ENCODE data around the gene FADD. TPM values are rescaled to one million over a fixed set of nuclear protein-coding genes. Genes with fewer than 3 reads are reported as not detected.
"Not testable (repeated sequence)": the region's sequence is repeated elsewhere in the genome, so short reads cannot be mapped to it uniquely, and the experiment has no call there.

FADD gene
- total RNA-seq, 1 donor from 2014 or later: 24.0 TPM

DNA sequence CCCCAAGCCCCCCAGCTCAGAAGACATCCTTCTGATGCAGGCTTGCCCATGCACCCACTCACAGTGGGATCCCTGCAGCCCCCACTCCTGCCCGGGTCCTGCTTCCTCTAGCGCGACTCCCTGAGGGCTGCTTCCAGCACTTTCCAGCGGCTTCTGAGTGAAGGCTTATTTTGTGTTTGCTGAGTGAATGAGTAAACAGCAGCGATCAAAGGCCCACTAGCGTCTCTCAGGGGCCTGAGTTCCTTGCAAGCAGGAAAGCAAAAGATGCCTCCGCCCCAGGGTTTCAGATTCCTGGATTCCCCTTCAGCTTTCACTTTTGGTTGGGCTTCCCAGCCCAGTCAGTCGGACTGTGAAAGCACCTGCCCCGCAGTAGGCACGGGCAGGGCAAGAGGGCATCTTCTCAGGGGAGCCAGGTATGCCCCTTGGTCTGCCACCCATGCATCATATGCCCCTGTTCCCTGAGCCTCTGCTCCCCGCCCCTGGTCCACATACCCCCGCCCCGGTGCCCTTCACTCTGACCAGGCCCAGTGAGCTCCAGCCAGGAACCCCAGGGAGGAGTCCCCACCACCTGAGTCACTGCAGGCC lies 9.2 kb downstream of the FADD start:
- no peaks in the 10 kb centered on the region for H3K9me3 Mint-ChIP-seq
- peaks cover 15% of the 10 kb centered on the region for H3K4me1 Mint-ChIP-seq (ENCODE audit: unreplicated experiment)
- peaks cover 8% of the 10 kb centered on the region for H3K36me3 Mint-ChIP-seq
- DNase-seq (ENCODE audit: extremely low spot score, unreplicated experiment): no peak
- no peak overlapping the region for H3K27ac Mint-ChIP-seq
- no peaks in the 10 kb centered on the region for H3K27me3 Mint-ChIP-seq
- TF ChIP-seq, protein P1, sequence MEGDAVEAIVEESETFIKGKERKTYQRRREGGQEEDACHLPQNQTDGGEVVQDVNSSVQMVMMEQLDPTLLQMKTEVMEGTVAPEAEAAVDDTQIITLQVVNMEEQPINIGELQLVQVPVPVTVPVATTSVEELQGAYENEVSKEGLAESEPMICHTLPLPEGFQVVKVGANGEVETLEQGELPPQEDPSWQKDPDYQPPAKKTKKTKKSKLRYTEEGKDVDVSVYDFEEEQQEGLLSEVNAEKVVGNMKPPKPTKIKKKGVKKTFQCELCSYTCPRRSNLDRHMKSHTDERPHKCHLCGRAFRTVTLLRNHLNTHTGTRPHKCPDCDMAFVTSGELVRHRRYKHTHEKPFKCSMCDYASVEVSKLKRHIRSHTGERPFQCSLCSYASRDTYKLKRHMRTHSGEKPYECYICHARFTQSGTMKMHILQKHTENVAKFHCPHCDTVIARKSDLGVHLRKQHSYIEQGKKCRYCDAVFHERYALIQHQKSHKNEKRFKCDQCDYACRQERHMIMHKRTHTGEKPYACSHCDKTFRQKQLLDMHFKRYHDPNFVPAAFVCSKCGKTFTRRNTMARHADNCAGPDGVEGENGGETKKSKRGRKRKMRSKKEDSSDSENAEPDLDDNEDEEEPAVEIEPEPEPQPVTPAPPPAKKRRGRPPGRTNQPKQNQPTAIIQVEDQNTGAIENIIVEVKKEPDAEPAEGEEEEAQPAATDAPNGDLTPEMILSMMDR (conservative IDR thresholded peaks at IDR 0.05): no peak
- H3K4me3 Mint-ChIP-seq: peak overlapping the region; percentile 16

DNA sequence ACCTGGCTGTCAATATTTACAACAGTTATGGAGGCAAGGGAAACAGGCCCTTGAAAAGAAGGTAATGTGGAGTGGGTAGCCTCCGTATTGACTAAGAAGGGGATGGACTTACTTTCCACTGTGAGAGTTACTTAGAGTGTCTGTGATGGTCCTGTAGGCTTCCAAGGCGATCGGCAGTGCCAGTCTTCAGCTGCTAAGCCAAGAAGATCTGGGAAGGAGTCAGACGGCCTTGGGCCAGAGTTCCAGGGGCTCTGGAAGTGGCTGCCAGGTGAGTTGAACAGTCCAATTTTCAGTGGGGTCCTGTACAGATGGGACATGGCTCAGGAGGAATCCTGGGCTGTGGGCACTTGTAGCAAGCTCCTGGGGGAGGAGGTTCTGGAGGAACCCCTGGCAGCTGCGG lies 14.3 kb downstream of the FADD start:
- H3K4me3 Mint-ChIP-seq; DNase-seq (ENCODE audit: extremely low spot score, unreplicated experiment); H3K27ac Mint-ChIP-seq; H3K36me3 Mint-ChIP-seq; H3K4me1 Mint-ChIP-seq (ENCODE audit: unreplicated experiment); H3K9me3 Mint-ChIP-seq: not testable (repeated sequence)
- H3K27me3 Mint-ChIP-seq: peaks cover 25% of the 10 kb centered on the region

DNA sequence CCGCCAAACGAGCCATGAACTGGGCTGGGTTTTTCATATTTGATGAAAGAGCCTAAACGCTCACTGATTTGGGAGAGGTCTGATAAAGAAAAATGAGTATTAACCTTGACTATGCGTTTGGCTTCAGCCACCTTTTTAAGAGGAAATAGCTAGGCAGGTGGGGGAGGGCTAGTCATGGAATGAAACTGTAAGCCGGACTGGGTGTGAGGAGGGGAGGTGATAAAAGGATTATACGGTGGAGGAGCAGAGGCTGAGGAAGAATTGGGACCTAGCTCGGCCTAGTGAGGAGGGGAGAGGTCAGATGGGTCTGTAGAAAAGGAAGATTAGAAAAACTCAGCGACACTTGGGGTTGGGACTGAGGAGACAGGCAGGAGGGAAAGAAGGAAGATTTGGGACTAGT lies 15.0 kb downstream of the FADD start:
- not testable (repeated sequence) for DNase-seq (ENCODE audit: extremely low spot score, unreplicated experiment); H3K4me3 Mint-ChIP-seq; H3K27ac Mint-ChIP-seq; H3K4me1 Mint-ChIP-seq (ENCODE audit: unreplicated experiment); H3K9me3 Mint-ChIP-seq; H3K36me3 Mint-ChIP-seq
- peaks cover 26% of the 10 kb centered on the region for H3K27me3 Mint-ChIP-seq

DNA sequence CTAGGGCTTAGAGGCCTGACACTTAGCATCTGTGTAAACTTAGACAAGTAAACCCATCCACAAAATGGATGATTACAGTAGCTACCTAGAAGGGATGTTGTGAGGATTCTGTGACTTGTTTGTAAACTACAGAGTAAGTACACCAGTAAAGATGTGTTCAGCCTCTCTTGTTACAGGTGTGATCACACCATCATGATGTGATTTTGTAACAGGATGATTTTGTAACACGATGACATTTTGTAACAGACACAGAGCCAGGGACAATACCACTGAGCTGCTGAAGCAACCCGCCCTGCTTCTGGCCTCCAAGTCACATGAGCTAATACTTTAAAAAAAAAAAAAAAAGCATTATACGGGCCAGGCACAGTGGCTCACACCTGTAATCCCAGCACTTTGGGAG lies 17.0 kb downstream of the FADD start:
- no peaks in the 10 kb centered on the region for H3K4me1 Mint-ChIP-seq (ENCODE audit: unreplicated experiment)
- no peak for DNase-seq (ENCODE audit: extremely low spot score, unreplicated experiment)
- no peak overlapping the region for H3K4me3 Mint-ChIP-seq
- no peaks in the 10 kb centered on the region for H3K9me3 Mint-ChIP-seq
- no peak overlapping the region for H3K27ac Mint-ChIP-seq
- H3K27me3 Mint-ChIP-seq: peaks cover 32% of the 10 kb centered on the region
- TF ChIP-seq, protein P1 (conservative IDR thresholded peaks at IDR 0.05): no peak
- H3K36me3 Mint-ChIP-seq: no peaks in the 10 kb centered on the region

DNA sequence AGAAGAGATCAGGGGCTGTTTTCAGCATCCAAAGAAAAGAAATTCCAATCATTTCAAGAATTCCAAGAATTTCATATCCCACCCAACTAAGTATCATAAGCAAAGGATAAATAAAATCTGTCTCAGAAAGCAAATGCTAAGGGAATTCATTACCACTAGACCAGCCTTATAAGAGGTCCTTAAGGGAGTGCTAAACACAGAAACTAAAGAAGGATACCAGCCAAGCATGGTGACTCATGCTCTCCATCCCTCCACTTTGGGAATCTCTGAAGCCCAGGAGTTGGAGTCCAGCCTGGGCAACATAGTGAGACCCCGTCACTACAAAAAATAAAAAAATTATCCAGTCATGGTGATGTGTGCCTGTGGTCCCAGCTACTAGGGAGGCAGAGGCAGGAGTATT lies 17.8 kb downstream of the FADD start:
- no peak overlapping the region for H3K4me3 Mint-ChIP-seq
- no peaks in the 10 kb centered on the region for H3K4me1 Mint-ChIP-seq (ENCODE audit: unreplicated experiment)
- H3K27ac Mint-ChIP-seq: no peak overlapping the region
- H3K36me3 Mint-ChIP-seq: no peaks in the 10 kb centered on the region
- H3K9me3 Mint-ChIP-seq: no peaks in the 10 kb centered on the region
- H3K27me3 Mint-ChIP-seq: peaks cover 32% of the 10 kb centered on the region
- TF ChIP-seq, protein P1 (conservative IDR thresholded peaks at IDR 0.05): no peak
- no peak for DNase-seq (ENCODE audit: extremely low spot score, unreplicated experiment)

DNA sequence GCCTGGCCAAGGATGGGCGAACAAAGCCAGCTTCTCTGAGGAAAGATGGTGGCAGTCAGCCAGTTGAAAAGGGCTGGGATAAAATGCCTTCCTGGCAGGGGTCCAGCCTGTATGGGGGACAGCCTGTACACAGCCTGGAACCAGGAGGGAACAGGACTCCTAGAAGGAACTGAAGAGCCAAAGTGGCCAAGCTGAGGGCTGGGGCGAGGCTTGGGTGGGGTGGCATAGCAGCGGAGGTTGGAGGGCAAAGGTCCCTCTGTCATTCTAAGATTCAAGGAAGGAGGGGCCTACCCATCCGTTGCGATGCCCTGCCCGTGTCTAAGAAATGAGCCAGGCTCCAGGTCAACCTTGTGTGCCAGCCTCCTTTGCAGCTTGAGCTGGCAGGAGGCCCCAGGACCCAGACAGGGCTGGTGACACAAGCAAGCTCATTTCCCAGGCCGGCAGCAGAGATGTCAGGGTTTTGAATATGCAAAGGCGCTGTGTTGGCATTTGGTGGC lies 22.6 kb downstream of the FADD start:
- no peak for DNase-seq (ENCODE audit: extremely low spot score, unreplicated experiment)
- TF ChIP-seq, protein P1 (conservative IDR thresholded peaks at IDR 0.05): no peak
- no peaks in the 10 kb centered on the region for H3K36me3 Mint-ChIP-seq
- H3K27me3 Mint-ChIP-seq: peaks cover 7% of the 10 kb centered on the region
- H3K9me3 Mint-ChIP-seq: no peaks in the 10 kb centered on the region
- H3K4me1 Mint-ChIP-seq (ENCODE audit: unreplicated experiment): no peaks in the 10 kb centered on the region
- no peak overlapping the region for H3K4me3 Mint-ChIP-seq
- H3K27ac Mint-ChIP-seq: no peak overlapping the region

DNA sequence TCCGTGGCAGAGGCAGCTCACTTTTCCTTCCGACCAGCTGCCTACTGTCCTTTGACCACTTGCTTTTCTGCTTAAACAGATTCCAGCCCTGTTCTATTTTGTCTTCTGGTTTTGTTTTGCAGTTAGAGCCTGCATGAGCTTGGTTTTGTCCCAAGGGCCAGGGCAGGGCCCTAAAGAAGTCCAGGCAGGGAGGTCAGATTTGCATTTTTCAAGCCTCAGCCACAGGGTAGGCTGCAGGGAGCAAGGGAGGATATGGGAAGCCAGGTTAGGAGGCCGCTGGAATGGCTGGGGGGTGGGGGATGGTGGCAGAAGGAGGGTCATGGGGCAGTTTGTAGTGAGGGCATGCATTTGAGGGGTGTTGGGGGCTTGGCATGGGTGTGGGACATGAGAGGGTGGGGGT lies 23.1 kb downstream of the FADD start:
- H3K36me3 Mint-ChIP-seq: no peaks in the 10 kb centered on the region
- peaks cover 7% of the 10 kb centered on the region for H3K27me3 Mint-ChIP-seq
- DNase-seq (ENCODE audit: extremely low spot score, unreplicated experiment): no peak
- H3K27ac Mint-ChIP-seq: no peak overlapping the region
- H3K9me3 Mint-ChIP-seq: no peaks in the 10 kb centered on the region
- H3K4me1 Mint-ChIP-seq (ENCODE audit: unreplicated experiment): no peaks in the 10 kb centered on the region
- TF ChIP-seq, protein P1 (conservative IDR thresholded peaks at IDR 0.05): no peak
- no peak overlapping the region for H3K4me3 Mint-ChIP-seq

Measured in type B pancreatic cell (in vitro differentiated cells).